AG04450 (cell line): ENCODE data around the gene PRKN. TPM values are rescaled to one million over a fixed set of nuclear protein-coding genes. Genes with fewer than 3 reads are reported as not detected.

ENCODE experiments used
- CTCF ChIA-PET: fragments of 300-600, 350-600 bp; formaldehyde crosslinking; extraction: SDS; loops from one replicate; lab custom pipeline; 2022; ENCODE audit warnings: antibody characterized with exemption, inconsistent platforms; lab: Charles Lee
- POLR2A ChIA-PET: fragments of 350-600 bp; formaldehyde crosslinking; extraction: SDS; loops from one replicate; lab custom pipeline; 2021; ENCODE audit warnings: antibody characterized with exemption, inconsistent platforms; lab: Yijun Ruan, JAX
- DNase-seq: peaks from one replicate; pipeline ENCODE4 v3.0.0-alpha.2; 2011; ENCODE audit warnings: low read depth, low spot score
- H3K27ac ChIP-seq: one replicate; pipeline ENCODE4 v1.5.1; 2012; ENCODE audit warnings: low read depth, low read length, control low read depth
- H3K27me3 ChIP-seq: one replicate; pipeline ENCODE4 v1.6.0; 2012; ENCODE audit warnings: low read length; ENCODE audit not compliant: control insufficient read depth, insufficient read depth
- H3K4me3 ChIP-seq: 2 replicates; pipeline ENCODE4 v1.5.1; 2011; ENCODE audit warnings: mild to moderate bottlenecking, low read depth, low read length, control low read depth
- H3K9me3 ChIP-seq: 2 replicates; pipeline ENCODE4 v1.5.1; 2012; ENCODE audit warnings: low read length; ENCODE audit not compliant: control insufficient read depth, insufficient read depth
- polyA plus RNA-seq: library from polyadenylated mRNA; depleted of rRNA; stranded (reverse); fragments of >200 nt; gene quantifications from 2 replicates; pipeline ENCODE4 v1.2.3, GENCODE V29; 2011
- TF ChIP-seq, protein P1 (sequence below): IDR thresholded peaks from 2 replicates; pipeline ENCODE4 v1.5.1; 2011; ENCODE audit warnings: low read depth, low read length, control low read depth, inconsistent platforms

PRKN gene
- polyA plus RNA-seq, 1 experiment, result not detected

DNA sequence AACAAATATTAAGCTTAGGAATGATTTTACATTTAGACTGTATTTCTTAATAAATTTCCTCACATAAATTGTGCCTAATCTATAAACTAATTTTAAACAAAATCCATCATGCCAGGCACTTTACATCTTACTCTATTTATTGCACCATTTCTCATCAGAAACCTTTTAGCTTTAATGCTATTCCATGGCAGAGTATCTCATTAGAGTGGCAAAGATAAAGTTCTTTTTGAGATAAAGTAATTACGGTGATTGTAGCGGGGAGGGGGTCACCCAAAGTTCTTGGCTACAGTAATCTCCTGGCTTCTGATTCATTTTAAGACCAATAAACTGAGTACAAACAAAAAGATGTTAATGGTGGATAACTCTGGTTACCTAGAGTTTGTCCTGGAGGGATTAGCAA, 532.1 kb downstream of the PRKN start:
- Histone ChIP-seq H3K9me3 (peaks cover 14% of the 10 kb centered on the region), H3K27ac (no peak overlapping the region), H3K27me3 (no peaks in the 10 kb centered on the region), H3K4me3 (no peak overlapping the region)
- no peak for DNase-seq
- CTCF ChIA-PET, result no interaction called here
- POLR2A ChIA-PET, result no interaction called here
- TF ChIP-seq, protein P1, sequence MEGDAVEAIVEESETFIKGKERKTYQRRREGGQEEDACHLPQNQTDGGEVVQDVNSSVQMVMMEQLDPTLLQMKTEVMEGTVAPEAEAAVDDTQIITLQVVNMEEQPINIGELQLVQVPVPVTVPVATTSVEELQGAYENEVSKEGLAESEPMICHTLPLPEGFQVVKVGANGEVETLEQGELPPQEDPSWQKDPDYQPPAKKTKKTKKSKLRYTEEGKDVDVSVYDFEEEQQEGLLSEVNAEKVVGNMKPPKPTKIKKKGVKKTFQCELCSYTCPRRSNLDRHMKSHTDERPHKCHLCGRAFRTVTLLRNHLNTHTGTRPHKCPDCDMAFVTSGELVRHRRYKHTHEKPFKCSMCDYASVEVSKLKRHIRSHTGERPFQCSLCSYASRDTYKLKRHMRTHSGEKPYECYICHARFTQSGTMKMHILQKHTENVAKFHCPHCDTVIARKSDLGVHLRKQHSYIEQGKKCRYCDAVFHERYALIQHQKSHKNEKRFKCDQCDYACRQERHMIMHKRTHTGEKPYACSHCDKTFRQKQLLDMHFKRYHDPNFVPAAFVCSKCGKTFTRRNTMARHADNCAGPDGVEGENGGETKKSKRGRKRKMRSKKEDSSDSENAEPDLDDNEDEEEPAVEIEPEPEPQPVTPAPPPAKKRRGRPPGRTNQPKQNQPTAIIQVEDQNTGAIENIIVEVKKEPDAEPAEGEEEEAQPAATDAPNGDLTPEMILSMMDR, result no peak

GRCh38 chr6:162190981-162191380, 536.6 kb downstream of the PRKN start:
- no peak for DNase-seq
- TF ChIP-seq, protein P1, result no peak
- POLR2A ChIA-PET, result no interaction called here
- CTCF ChIA-PET, result no interaction called here
- Histone ChIP-seq H3K27ac (no peak overlapping the region), H3K27me3 (no peaks in the 10 kb centered on the region), H3K9me3 (peaks cover 5% of the 10 kb centered on the region; the same call in 1 of the 2 replicates), H3K4me3 (no peak overlapping the region)

- no peak for DNase-seq
- H3K27ac ChIP-seq, result no peak overlapping the region
- H3K9me3 ChIP-seq, result peaks cover 3% of the 10 kb centered on the region; the same call in 1 of the 2 replicates
- H3K27me3 ChIP-seq, result no peaks in the 10 kb centered on the region
- TF ChIP-seq, protein P1, result no peak
- ChIA-PET CTCF (interaction anchor here (0.6 kb wide), 1 partner anchor 49 kb away, joined by 3 read pairs; no protein-coding TSS in a partner anchor), POLR2A (no interaction called here)
- H3K4me3 ChIP-seq, result no peak overlapping the region
Measured at GRCh38 chr6:162187168-162187935, 540.2 kb downstream of the PRKN start.

DNA sequence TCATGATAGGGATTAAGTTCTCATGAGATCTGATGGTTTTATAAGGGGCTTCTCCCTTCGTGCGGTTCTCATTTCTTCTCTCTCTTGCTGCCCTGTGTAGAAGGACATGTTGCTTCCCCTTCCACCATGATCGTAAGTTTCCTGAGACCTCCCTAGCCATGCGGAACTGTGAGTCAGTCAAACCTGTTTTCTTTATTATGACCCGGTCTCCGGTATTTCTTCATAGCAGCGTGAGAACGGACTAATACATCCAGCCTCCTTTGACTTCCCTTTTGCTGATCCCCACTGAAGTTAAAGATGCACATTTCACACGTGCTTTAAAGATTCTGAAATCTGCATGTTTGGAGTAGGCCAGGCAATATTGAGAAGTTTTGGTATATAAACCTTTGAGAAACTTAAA, 543.1 kb downstream of the PRKN start:
- TF ChIP-seq, protein P1, result no peak
- no peak overlapping the region for H3K27ac ChIP-seq
- DNase-seq, result no peak
- no peaks in the 10 kb centered on the region for H3K27me3 ChIP-seq
- no peak overlapping the region for H3K4me3 ChIP-seq
- CTCF ChIA-PET, result no interaction called here
- POLR2A ChIA-PET, result no interaction called here
- H3K9me3 ChIP-seq, result peaks cover under 1% of the 10 kb centered on the region; the same call in 1 of the 2 replicates

- ChIA-PET POLR2A (no interaction called here), CTCF (no interaction called here)
- DNase-seq, result no peak
Measured at GRCh38 chr6:162181741-162182401, 545.7 kb downstream of the PRKN start.

More at GRCh38 chr6:162181741-162182401, 545.7 kb downstream of the PRKN start:
- Histone ChIP-seq H3K9me3 (peaks cover 9% of the 10 kb centered on the region), H3K27ac (no peak overlapping the region), H3K27me3 (no peaks in the 10 kb centered on the region), H3K4me3 (no peak overlapping the region)
- TF ChIP-seq, protein P1, result no peak
